ENCODE results near the gene NFU1.

The NFU1 gene

DNA sequence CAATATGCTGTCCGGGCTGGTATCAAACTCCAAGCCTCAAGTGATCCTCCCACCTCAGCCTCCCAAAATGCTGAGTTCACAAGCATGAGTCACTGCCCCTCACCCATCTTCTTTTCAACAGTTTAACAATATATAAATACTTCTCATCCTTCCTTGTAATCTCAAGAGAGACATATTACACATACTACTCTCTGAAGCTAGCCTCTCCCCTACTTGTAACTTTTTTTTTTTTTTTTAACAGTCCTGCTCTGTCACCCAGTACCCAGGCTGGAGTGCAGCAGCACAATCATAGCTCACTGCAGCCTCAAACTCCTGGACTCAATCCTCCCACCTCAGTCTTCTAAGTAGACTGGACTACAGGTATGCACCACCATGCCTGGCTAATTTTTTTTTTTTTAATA is 55.9 kb downstream of the NFU1 start:
- Histone ChIP-seq H3K4me1 (ENCODE audit: control insufficient read depth, insufficient read depth, low read length) (no peaks in the 10 kb centered on the region), H3K27ac (ENCODE audit: extremely low read depth, low read depth, low read length) (no peak overlapping the region), H3K4me3 (ENCODE audit: low read depth, low read length) (no peak overlapping the region), H3K9me3 (ENCODE audit: control insufficient read depth, insufficient read depth, low read depth, low read length) (no peaks in the 10 kb centered on the region), H3K36me3 (ENCODE audit: control insufficient read depth in 2 of 2, insufficient read depth in 1 of 2, low read length in 2 of 2) (peaks cover 0 to 3% of the 10 kb centered on the region in 2 experiments; a peak in 1 of 3 replicates)
- CTCF ChIA-PET = interaction anchor here (0.7 kb wide), 1 partner anchor 343 kb away, joined by 4 read pairs; no protein-coding TSS in a partner anchor
- POLR2A ChIA-PET = interaction anchor here (0.6 kb wide), 1 partner anchor 193 kb away, joined by 3 read pairs; no protein-coding TSS in a partner anchor
- TF ChIP-seq, protein P1, sequence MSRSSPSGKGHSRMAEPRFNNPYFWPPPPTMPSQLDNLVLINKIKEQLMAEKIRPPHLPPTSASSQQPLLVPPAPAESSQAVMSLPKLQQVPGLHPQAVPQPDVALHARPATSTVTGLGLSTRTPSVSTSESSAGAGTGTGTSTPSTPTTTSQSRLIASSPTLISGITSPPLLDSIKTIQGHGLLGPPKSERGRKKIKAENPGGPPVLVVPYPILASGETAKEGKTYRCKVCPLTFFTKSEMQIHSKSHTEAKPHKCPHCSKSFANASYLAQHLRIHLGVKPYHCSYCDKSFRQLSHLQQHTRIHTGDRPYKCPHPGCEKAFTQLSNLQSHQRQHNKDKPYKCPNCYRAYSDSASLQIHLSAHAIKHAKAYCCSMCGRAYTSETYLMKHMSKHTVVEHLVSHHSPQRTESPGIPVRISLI (tag by site-specific recombination; IDR thresholded peaks at IDR 0.05) = peak; percentile 56; the same call in 1 of the 2 replicates
- TF ChIP-seq ZNF610 (tag by site-specific recombination; IDR thresholded peaks at IDR 0.05; ENCODE audit: borderline replicate concordance) (no peak), EGR2 (tag by site-specific recombination; IDR thresholded peaks at IDR 0.05; ENCODE audit: low read depth) (no peak)
- TF ChIP-seq, protein P2, sequence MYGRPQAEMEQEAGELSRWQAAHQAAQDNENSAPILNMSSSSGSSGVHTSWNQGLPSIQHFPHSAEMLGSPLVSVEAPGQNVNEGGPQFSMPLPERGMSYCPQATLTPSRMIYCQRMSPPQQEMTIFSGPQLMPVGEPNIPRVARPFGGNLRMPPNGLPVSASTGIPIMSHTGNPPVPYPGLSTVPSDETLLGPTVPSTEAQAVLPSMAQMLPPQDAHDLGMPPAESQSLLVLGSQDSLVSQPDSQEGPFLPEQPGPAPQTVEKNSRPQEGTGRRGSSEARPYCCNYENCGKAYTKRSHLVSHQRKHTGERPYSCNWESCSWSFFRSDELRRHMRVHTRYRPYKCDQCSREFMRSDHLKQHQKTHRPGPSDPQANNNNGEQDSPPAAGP (tag by site-specific recombination; IDR thresholded peaks at IDR 0.05) = 0 out of 2 replicates have a peak, but pooled peaks have one; percentile 54

DNA sequence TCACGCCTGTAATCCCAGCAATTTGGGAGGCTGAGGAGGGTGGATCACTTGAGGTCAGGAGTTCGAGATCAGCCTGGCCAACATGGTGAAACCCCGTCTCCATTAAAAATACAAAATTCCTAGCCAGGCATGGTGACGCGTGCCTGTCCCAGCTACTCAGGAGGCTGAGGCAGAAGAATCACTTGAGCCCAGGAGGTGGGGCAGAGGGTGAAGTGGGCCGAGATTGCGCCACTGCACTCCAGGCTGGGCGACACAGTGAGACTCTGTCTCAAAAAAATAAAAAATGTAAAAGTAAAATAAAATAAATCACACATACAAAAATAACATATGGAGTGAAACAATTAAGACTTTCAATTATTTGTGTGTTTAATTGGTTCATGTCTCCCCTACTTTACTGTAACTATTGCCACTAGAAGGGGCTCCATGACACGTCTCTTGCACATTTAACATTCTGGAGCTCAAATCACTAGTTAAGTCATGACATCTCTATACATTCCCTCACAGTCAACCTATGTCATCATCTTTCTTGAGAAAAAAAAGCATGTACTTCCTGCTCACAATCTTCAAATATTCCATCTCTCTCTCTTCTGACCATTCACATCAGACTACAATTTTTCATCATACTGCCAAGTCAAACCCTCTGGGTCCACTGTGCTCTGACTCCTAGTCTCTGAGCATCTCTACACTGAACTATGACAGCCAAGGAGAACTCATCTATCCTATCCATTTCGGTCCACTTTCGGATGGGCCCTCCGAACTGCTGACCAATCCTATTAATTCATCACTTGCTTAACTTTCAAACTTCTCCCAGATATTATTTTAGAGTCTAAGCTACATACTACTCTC is 56.9 kb downstream of the NFU1 start:
- no peak overlapping the region for H3K4me3 ChIP-seq (ENCODE audit: low read depth, low read length)
- ChIA-PET CTCF (no interaction called here), POLR2A (no interaction called here)
- TF ChIP-seq TRIM28 (IDR thresholded peaks at IDR 0.05; ENCODE audit: borderline replicate concordance, low read length) = no peak
- no peak for TF ChIP-seq ZNF792 (tag by site-specific recombination; IDR thresholded peaks at IDR 0.05)
- TF ChIP-seq ZNF114 (tag by site-specific recombination; IDR thresholded peaks at IDR 0.05) = no peak
- TF ChIP-seq, protein P3, sequence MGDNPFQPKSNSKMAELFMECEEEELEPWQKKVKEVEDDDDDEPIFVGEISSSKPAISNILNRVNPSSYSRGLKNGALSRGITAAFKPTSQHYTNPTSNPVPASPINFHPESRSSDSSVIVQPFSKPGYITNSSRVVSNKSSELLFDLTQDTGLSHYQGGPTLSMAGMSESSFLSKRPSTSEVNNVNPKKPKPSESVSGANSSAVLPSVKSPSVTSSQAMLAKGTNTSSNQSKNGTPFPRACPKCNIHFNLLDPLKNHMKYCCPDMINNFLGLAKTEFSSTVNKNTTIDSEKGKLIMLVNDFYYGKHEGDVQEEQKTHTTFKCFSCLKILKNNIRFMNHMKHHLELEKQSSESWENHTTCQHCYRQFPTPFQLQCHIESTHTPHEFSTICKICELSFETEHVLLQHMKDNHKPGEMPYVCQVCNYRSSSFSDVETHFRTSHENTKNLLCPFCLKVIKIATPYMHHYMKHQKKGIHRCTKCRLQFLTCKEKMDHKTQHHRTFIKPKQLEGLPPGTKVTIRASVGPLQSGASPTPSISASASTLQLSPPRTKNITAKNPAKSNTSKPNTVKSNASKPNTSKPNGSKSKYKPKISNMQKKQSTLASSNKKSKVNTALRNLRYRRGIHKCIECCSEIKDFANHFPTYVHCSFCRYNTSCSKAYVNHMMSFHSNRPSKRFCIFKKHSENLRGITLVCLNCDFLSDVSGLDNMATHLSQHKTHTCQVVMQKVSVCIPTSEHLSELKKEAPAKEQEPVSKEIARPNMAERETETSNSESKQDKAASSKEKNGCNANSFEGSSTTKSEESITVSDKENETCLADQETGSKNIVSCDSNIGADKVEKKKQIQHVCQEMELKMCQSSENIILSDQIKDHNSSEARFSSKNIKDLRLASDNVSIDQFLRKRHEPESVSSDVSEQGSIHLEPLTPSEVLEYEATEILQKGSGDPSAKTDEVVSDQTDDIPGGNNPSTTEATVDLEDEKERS (tag by site-specific recombination; IDR thresholded peaks at IDR 0.05) = no peak
- no peak for TF ChIP-seq ZFP3 (tag by site-specific recombination; IDR thresholded peaks at IDR 0.05; ENCODE audit: low read depth)
- TF ChIP-seq ZNF274 (IDR thresholded peaks at IDR 0.05; ENCODE audit: low read length) = no peak
- TF ChIP-seq ZNF274 (tag by site-specific recombination; IDR thresholded peaks at IDR 0.05; ENCODE audit: borderline replicate concordance) = no peak
- 0 out of 2 replicates have a peak, but pooled peaks have one; percentile 26 for TF ChIP-seq ZNF600 (tag by site-specific recombination; IDR thresholded peaks at IDR 0.05)
- TF ChIP-seq, protein P4, sequence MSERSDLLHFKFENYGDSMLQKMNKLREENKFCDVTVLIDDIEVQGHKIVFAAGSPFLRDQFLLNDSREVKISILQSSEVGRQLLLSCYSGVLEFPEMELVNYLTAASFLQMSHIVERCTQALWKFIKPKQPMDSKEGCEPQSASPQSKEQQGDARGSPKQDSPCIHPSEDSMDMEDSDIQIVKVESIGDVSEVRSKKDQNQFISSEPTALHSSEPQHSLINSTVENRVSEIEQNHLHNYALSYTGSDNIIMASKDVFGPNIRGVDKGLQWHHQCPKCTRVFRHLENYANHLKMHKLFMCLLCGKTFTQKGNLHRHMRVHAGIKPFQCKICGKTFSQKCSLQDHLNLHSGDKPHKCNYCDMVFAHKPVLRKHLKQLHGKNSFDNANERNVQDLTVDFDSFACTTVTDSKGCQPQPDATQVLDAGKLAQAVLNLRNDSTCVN (tag by site-specific recombination; optimal IDR thresholded peaks at IDR 0.05) = no peak
- TF ChIP-seq ZNF558 (tag by site-specific recombination; IDR thresholded peaks at IDR 0.05) = no peak
- TF ChIP-seq, protein P5, sequence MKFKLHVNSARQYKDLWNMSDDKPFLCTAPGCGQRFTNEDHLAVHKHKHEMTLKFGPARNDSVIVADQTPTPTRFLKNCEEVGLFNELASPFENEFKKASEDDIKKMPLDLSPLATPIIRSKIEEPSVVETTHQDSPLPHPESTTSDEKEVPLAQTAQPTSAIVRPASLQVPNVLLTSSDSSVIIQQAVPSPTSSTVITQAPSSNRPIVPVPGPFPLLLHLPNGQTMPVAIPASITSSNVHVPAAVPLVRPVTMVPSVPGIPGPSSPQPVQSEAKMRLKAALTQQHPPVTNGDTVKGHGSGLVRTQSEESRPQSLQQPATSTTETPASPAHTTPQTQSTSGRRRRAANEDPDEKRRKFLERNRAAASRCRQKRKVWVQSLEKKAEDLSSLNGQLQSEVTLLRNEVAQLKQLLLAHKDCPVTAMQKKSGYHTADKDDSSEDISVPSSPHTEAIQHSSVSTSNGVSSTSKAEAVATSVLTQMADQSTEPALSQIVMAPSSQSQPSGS (tag by site-specific recombination; IDR thresholded peaks at IDR 0.05; ENCODE audit: low read depth) = peak; percentile 12; the same call in 1 of the 2 replicates
- no peak for TF ChIP-seq ZNF654 (tag by site-specific recombination; IDR thresholded peaks at IDR 0.05; ENCODE audit: low read depth)
- H3K36me3 ChIP-seq (ENCODE audit: control insufficient read depth in 2 of 2, insufficient read depth in 1 of 2, low read length in 2 of 2) = peaks cover 0 to 3% of the 10 kb centered on the region in 2 experiments; a peak in 1 of 3 replicates
- H3K4me1 ChIP-seq (ENCODE audit: control insufficient read depth, insufficient read depth, low read length) = no peaks in the 10 kb centered on the region
- H3K9me3 ChIP-seq (ENCODE audit: control insufficient read depth, insufficient read depth, low read depth, low read length) = no peaks in the 10 kb centered on the region
- no peak overlapping the region for H3K27ac ChIP-seq (ENCODE audit: extremely low read depth, low read depth, low read length)
